Spleen (tissue), 7 donors: ENCODE results near the gene CHEK1.

Source experiments
- CTCF ChIP-seq, 11 experiments: fragments of 200-600 bp in 7 of 11; fragments of 450-650 bp in 4 of 11; sonication (generic) in 4 of 11; IDR thresholded peaks in 8 of 11; conservative IDR thresholded peaks in 3 of 11; 1 replicate in 7 of 11; 2 replicates in 4 of 11; pipeline versions ENCODE4 v1.4.0 to v1.8.0; 2016 to 2021; ENCODE audit warnings: antibody characterized with exemption in 11 of 11, inconsistent platforms in 4 of 11, mild to moderate bottlenecking in 1 of 11
- POLR2A ChIP-seq, 3 donors: fragments of 450-650 bp; IDR thresholded peaks; one replicate each; pipeline ENCODE4 v1.5.1; 2017; ENCODE audit warnings: antibody characterized with exemption in 3 of 3, mild to moderate bottlenecking in 1 of 3
- POLR2AphosphoS5 ChIP-seq, 3 donors: sonication (generic); formaldehyde crosslinking; IDR thresholded peaks; one replicate each; pipeline ENCODE4 v1.5.1; 2017; ENCODE audit warnings: antibody characterized with exemption in 3 of 3
- donor health status: DM: no; HTN: no; CAD: no; lungs with moderate emphysema.
- donor health status: DM: no; HTN: no; CAD: no.
- donor health status: DM: no; HTN: no; CAD: no.

- TF ChIP-seq CTCF (IDR thresholded peaks at IDR 0.05 in 8 of 11, conservative IDR thresholded peaks at IDR 0.05 in 3 of 11): no peak
- no peak for TF ChIP-seq POLR2AphosphoS5 (IDR thresholded peaks at IDR 0.05)
- no peak for TF ChIP-seq POLR2A (IDR thresholded peaks at IDR 0.05)
Measured at GRCh38 chr11:125594958-125595357, 30.0 kb upstream of the CHEK1 start.
